ENCODE data around the gene KMT2D.

Gene KMT2D, protein sequence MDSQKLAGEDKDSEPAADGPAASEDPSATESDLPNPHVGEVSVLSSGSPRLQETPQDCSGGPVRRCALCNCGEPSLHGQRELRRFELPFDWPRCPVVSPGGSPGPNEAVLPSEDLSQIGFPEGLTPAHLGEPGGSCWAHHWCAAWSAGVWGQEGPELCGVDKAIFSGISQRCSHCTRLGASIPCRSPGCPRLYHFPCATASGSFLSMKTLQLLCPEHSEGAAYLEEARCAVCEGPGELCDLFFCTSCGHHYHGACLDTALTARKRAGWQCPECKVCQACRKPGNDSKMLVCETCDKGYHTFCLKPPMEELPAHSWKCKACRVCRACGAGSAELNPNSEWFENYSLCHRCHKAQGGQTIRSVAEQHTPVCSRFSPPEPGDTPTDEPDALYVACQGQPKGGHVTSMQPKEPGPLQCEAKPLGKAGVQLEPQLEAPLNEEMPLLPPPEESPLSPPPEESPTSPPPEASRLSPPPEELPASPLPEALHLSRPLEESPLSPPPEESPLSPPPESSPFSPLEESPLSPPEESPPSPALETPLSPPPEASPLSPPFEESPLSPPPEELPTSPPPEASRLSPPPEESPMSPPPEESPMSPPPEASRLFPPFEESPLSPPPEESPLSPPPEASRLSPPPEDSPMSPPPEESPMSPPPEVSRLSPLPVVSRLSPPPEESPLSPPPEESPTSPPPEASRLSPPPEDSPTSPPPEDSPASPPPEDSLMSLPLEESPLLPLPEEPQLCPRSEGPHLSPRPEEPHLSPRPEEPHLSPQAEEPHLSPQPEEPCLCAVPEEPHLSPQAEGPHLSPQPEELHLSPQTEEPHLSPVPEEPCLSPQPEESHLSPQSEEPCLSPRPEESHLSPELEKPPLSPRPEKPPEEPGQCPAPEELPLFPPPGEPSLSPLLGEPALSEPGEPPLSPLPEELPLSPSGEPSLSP (N-terminal part only)

DNA sequence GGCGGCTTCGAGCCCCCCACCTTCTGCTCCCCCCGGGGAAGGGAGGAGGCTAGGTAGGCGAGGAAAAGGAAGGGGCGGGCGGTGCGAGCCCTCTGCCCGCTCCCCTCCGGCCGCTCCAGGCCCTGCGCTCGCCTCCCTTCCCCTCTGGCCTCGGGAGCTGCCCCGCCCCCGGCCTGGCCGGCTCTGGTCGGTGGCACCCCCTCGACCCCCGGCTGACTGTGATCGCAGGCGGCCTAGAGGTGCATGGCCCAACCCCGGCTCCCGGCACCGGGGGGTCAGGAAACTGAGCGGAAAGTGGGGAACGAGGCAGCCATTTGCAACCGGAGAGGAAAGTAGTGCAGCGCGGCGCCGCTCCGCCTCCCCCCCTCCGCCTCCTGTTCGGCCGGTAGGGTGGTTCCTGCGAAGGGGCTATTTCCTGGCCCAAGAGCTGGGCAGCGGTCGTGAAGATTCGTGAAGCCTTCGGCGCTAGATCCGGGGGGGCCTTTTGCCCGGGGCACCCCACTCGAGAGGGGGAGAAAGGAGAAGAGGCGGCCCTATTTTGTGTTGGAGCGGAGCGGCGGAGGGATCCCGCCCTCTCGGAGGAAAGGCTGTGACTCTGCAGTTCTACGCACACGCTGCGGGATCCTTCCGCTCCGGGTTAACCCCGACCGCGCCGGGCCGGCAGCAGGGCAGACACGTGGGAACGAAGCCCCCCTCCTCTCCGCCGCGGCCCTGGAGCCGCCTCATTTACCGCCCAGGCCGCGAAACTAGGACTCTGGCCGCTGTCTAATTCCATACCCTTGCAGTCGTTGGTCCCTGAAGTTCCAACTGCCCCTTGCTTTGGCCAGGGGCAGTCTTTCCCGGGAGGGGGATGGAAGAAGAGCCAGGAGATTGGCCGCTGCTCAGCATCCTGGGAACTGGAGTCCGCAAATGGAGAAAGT is at the start of gene KMT2D:
TSS of gene KMT2D (minus strand) at position 558 of the 920 bp plus-strand sequence. CDS start 5,470 bp downstream, outside the sequence.
- DNase-seq, result peak; percentile 63 to 89

DNA sequence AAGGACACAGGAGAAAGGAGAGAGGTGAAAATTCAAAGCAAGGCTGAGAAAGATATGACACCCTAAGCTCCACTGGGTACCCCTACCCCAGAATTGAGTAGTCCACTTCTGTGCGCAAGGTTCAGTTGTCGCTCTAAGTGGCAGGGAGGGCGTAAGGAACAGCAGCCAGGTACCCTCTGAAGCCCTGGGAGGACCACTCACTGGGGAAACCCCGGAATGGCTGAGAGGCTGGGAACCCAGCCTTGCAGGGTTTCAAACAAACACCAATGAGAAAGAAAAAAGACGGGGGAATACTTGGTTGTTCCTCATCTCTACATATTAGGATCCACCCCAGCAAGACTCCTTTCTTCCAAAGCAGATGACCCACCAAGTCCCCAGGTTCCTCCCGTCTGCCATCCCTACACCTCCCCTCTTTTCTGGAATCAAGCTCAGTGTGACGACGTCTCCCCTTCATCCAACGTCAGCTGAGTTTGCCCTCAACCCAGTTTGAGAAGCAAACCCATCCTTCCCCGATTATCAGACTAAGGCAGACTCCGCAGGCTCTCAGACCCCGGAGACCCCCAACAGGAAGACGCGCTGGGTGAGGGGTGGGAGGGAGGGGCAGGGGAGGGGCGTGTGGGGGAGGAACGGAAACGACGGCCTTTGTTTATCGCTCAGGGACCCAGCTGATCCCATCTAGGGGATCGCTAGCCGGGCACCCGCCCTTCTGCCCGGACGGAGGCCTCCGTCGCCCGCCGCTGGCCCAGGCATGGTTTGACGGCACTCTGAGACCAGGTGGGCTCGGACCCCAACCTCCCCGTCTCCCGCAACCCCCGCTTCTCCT is 49.3 kb upstream of the KMT2D start:
- DNase-seq, result peak in 1 of 2 experiments; percentile 20

DNA sequence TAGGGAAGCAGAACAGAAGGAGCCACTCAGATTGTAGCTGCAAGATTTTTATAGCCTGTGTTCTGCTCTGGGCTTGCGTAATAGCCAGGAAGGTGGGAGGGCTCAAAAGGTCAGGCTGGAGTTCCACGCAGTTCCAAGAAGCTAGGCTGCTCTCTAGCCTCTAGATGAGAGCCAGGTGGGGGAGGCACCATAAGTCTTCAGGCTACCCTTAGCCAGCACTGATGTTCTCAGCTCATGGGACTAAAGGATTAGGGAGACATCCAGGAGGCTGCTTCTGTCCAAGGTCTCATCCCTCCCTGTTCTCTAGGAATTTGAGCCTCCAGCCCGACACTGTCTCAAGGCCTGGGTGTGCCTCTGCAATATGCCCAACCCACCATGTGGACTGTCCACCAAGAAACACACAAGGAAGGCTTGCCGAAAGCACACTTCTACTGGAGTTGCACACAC is 48.4 kb upstream of the KMT2D start:
- no peak for DNase-seq

DNA sequence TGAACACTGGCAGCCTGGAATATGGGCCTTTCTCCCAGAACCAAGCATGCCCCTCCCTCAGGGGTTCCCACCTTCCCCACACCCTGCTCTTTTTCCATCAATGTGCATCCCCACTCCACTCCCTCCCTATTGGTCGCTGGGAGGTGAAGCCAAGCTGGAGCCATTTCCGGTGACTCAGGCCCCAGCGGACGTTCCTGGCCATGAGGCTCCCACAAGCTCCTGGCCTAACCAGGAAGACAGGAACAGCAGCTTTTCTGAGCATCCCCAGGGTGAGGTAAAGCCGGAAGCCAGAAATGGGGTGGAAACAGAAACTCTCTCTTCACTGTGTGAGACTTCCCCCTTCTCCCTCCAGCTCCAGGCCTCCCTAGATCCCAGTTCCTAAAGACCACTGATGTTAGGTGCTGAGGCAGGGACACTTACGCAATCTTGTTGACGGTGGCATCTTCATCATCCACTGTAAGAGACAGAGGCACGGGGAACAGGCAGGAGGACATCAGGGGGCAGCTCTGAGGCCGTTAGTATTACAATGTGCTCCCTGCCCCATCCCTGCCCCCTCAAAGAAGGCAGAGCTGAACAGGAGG is 45.0 kb upstream of the KMT2D start:
- no peak for DNase-seq

DNA sequence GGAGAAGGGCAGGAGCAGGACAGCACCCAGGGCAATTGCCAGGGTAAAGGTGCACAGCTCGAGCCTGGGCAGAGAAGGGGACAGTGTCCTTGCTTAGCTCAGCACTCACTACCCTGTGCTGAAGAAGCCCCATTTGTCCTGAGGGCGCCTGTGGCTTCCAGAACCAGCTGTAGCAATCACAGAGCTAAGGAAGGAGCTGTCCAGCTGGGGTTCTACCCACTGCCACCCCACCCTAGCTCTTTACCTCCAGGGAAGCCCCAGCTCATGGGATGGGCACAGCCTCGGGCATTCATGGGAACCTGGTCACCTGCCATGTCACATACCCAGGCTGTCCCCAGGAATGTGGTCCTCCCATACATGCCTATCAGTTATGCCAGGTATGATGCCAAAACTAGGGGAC is 44.2 kb upstream of the KMT2D start:
- no peak for DNase-seq

DNA sequence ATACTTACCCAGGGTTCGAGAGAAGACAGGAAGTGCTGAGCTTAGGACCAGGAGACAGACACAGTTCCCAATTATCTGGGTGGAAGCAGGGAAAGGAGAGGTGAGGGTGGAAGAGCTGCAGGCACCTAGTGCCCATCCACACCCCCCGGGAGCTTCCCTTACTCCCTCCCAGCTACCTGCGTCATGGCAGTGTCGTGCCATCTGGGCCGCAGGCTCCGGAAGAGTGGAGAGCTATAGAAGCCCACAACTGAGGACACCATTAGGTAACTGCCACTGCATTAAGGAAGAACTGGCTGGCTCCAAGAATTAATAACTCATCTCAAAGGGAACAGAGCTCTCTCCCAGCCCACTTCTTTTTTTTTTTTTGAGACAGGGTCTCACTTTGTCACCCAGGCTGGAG is 39.8 kb upstream of the KMT2D start:
- no peak for DNase-seq

DNA sequence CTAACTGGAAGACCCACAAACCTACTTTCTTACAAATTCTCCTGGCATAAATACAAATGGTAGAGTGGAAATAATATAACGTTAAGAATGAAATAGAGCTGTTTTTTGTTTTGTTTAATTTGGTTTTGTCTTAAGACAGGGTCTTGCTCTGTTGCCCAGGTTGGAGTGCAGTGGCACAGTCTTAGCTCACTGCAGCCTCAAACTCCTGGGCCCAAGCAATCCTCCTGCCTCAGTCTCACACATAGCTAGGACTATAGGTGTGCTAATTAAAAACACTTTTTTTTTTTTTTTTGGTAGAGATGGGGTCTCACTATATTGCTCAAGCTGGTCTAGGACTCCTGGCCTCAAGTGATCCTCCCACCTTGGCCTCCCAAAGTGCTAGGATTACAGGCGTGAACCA is 38.1 kb upstream of the KMT2D start:
- DNase-seq, result no peak

DNA sequence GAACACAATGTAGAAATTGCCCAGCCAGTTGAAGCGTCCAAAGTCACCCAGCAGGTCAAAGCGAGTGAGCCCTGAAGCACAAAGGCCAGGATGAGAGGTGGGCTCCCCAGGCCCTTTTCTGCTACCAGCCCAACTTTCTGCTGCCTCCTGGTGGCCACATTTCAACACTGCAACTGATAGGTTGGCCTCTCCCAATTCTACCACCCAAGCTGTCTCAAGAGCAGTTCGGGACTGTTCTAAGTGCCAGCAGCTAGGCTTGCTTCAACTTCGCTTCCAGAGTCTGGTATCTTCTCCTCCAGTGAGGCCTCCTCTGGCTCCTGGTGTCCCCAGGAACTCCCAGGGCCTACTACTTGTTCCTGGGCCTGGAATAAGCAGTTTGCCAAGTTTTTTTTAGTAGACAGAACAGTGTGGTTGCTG is 37.4 kb upstream of the KMT2D start:
- peak; percentile 9 to 22 for DNase-seq

DNA sequence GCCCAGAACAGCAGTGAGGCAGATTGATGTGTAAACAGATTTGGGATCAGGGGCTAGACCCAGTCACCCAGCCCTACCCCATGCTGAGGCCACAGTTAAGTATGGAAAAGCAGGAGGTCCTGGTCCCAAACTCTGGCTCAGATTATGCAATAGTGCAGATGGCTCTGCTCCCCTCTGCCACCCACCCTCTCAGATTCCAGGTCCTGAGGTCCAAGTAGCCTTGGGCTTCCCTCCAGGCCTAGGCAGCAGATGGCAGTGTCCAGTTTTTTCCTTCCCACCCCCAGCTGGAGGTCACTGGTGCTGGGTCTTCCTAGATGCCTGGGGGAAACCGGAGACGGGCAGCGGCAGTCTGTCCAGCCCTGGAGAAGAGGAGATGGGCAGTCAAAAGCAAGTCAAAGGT is 36.8 kb upstream of the KMT2D start:
- DNase-seq, result no peak

DNA sequence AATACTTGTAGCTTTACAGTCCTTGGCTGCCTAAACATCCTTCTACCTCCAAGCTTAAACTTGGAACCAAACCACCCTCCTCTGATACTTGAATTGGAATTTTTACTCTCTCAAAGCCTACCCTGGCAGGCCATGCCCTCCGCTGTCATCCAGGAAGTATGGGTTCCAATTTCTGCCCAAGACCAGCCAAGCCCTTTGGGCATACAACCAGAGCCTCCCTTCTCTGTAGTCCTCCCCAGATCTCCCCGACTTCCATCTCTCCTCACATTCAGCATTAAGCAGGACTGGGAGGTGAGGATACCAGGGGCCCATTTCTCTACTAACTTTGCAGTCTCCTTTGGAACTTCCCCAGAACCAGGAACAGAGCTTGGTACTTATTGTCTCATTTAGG is 34.4 kb upstream of the KMT2D start:
- DNase-seq, result no peak

DNA sequence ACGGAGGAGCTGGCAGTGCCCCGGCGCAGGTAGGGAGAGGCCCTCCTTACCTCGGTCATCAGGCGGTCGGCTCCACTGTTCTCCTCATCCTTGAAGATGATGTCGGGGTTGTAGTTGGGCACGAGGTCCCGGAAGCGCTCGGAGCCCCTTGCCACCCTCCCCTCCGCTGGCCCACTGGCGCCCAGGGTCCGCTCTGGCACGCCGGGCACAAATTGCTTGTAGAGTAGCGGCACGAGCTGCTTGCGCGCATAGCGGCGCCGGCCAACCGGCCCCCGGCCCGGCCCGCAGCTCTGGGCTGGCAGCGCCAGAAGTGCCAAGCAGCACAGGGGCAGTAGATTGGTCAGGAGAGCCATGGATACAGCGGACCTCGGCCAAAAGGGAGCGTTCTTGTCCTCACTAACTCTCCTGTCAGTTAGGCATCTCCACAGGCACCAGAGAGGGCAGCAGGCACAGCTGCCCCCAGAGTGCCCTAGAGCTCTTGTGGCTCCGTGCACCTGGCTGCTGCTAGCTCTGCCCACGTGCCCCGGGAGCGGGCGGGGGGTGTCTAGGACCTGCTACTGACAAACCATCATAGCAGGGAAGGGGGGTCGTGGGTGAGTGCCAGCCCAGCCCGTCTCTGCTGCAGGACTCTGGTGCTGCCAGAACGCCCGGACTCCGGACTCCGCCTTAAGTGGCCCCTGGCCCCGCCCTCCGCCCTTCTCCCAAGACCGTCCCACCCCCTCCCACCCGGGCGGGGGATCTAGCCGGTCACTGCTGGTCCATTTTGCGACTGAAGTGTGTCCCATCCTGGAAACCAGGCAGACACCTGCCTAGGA is 33.8 kb upstream of the KMT2D start, which contains the start of gene DHH:
TSS of gene DHH (minus strand) at position 642 of the 815 bp plus-strand sequence. CDS start at position 353, 289 bp downstream.
- DNase-seq, result peak; percentile 20 to 54

DNA sequence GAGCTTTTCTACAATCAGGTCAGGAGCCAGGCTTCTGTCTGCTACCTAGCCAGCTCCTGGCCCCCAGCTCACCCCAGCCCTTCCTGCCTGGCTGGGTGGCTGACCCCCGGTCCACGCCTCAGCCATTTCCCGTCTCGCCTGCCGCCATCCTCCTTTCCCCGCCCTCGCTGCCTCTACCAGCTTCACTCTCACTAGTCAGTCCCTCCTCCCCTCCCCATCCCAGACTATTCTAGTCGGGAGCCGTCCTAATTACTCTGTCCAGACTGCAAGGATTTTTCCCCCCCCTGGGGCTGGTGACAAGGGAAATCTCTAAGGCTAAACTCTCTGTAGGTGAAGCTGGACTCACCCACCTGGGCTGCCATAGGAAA is 33.2 kb upstream of the KMT2D start:
- DNase-seq, result peak in 1 of 2 experiments; percentile 20

DNA sequence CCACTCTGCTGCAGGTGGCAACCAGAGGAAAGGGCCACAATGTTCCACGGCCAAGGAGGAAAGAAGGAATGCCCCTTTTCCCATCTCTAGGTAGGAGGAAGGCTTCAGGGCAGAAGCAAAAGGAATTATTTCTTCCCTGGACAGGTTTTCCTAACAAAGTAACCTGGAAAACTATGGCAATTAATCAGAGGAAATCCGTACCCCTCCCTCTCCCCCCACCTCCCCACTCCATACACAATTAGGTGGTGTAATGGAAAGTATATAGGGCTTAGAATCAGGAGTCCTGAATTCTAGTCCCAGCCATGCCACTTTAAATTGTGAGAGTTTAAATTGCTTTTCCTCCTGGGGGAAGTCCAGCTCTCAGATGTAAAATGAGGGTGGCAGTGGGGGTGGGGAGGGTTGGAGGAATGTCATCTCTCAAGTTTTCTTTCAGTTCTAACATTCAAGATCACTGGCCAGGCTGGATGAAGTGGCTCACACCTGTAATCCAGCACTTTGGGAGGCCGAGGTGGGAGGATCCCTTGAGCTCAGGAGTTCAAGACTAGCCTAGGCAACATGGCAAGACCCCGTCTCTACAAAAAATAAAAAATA is 32.3 kb upstream of the KMT2D start:
- DNase-seq, result no peak

DNA sequence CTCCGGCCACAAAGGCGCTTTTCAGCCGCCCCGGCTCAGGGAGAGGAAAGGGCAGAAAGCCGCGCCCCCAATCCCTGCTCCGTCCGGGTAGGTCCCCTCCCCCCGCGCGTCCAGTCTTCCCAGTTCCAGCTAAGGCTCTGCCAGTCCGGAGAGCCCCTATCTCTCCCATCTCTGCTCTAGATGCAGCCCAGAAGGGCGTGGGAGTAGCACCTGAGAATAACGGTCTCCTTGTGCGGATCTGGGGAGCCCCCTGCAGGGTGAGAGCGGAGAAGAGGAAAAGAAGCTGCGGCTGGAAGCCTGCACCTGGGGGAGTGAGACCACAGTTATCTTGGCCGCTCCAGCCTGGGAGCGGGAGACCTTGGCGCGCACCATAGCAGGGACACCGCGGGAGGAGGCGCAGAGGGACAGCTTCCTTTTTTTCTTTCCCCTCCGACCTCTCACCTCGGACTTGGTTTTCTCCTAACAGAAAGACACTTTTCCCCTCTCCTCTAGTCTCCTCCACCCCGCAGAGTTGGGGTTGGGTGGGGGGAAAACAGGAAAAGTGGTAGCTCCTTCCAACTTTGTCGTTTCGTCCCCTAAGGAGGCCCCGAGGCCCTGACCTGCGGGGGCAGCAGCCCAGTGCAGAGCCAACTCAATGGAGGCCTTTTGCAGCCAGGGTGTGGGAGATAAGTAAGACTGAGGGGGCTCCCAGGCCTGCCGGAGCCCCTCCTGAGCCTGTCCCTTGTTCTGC is 31.7 kb upstream of the KMT2D start:
- DNase-seq, result peak; percentile 42 to 74

DNA sequence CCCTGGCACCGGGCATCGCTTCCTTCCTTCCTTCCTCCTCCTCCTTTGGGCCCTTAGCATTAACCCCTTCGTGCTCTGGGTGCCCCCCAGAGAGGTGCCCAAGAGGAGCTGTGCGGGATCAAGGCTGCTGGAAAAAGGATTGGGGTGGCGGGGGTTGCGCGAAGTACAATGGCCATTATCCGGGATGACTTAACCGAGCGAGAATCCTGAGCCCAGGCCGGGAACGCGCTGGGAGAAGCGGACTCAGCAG is 31.2 kb upstream of the KMT2D start:
- no peak for DNase-seq

DNA sequence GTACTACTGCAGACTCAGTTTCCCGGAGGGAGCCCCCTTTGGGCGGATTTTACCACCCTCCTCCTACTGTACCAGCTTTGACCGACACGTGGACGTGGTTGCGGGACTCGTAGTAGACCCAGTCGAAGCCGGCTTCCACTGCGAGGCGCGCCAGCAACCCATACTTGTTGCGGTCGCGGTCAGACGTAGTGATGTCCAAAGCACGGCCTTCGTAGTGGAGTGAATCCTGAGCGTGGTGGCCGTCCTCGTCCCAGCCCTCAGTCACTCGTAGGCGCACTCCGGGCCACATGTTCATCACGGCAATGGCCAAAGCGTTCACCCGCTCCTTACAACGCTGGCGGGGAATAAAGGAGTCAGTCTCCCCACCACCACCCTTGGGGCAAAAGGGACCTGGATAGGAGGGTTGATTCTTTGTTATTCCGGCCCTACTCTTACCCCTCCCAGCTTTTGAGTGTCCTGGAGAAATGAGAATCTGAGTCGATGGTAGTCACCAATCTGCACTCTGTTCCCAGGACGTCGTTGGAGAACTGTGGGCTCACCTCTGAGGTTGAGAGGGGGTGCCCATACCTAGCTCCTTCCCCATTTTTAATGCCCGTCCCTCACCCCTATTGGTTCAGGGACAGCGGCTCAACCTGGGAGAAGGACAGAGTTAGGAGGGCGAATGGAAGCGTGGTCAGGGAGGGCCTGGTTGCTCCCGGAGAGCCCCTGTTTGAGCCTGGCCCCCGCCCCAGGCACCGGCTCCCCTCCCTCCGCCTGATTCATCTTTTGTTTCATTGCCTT is 30.7 kb upstream of the KMT2D start:
- no peak for DNase-seq

DNA sequence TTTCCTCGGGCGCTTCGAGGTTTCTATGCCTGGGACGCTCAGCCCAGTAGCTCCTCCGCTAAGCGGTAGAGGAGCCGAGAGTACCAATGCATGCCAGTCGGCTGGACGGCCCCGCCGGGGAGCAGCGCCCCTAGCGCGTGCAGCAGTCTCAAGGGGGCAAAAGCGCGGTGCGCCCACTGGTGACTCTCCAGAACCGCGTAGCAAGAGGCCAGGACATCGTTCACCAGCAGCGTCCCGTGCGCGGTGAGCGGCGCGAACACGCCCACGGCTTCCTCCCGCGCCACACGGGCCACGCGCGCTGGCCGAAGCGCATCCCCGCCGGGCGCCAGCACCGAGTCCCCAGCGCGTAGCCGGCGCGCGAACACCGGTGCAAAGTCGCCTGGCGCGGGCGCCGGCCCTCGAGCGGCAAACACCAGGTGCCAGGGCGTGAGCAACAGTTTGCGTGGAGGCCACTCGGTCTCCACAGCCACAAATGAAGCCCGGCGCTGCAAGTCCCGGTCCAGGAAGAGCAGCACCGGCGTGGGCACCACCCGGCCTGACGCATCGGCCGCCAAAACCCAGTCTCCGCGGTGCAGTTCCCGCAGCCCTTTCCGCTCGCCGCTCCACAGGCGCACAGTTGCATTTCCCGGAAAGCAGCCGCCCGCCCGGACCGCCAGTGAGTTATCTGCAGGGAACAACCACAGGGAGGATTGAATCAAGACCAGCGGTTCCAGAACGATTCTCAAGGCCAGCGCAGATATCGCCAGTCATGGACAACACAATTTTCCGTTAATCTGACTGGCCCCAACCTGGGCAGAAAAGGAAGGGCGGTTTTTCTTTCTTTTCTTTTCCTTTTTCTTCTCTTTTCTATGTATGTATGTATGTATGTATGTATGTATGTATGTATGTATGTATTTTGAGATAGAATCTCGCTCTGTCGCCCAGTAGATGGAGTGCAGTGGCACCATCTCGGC is 29.5 kb upstream of the KMT2D start:
- peak; percentile 21 to 67 for DNase-seq
